SK-N-SH (cell line): ENCODE data around the gene IRF5. TPM values are rescaled to one million over a fixed set of nuclear protein-coding genes. Genes with fewer than 3 reads are reported as not detected.

Experiments
- CTCF ChIA-PET: fragments of 300-600, 350-600 bp; formaldehyde crosslinking; extraction: SDS; loops from one replicate; lab custom pipeline; 2021; lab: Yijun Ruan, JAX
- POLR2A ChIA-PET: fragments of 350-600 bp; sonication (Branson Sonifier 250); formaldehyde crosslinking; extraction: SDS; loops from one replicate; lab custom pipeline; 2020; ENCODE audit warnings: antibody characterized with exemption, inconsistent platforms; lab: Yijun Ruan, JAX
- DNase-seq: peaks from one replicate; pipeline ENCODE4 v3.0.0; 2012
- H2AFZ ChIP-seq: fragments of 200-600 bp; sonication (generic); 2 replicates; pipeline ENCODE4 v1.8.1; 2016; ENCODE audit warnings: antibody characterized with exemption, mild to moderate bottlenecking, low read depth
- H3F3A ChIP-seq: fragments of 200-600 bp; sonication (generic); replicated peaks from 2 replicates; pipeline ENCODE3; 2016; ENCODE audit warnings: antibody characterized with exemption, mild to moderate bottlenecking; ENCODE audit not compliant: insufficient read depth
- H3K27ac ChIP-seq, 2 experiments: fragments of 200-500 bp in 1 of 2; fragments of 200-600 bp in 1 of 2; sonication (Bioruptor generic) in 1 of 2; sonication (generic), shearing (Covaris generic) in 1 of 2; 2 replicates each; pipeline versions ENCODE4 v1.5.1 to v1.6.1; 2014 to 2016; ENCODE audit warnings: low read depth in 2 of 2, inconsistent platforms in 1 of 2, low read length in 1 of 2, mild to moderate bottlenecking in 1 of 2, mixed read lengths in 1 of 2
- H3K27me3 ChIP-seq: fragments of 200-600 bp; sonication (generic), shearing (Covaris generic); 2 replicates; pipeline ENCODE4 v1.6.1; 2016; ENCODE audit warnings: mixed run types; ENCODE audit not compliant: insufficient read depth
- H3K36me3 ChIP-seq, 2 experiments: fragments of 200-500 bp in 1 of 2; fragments of 200-600 bp in 1 of 2; sonication (Bioruptor generic) in 1 of 2; sonication (generic) in 1 of 2; replicated peaks in 1 of 2; 2 replicates each; pipeline versions ENCODE3 to v1.5.1; 2014 to 2016; ENCODE audit warnings: low read length in 1 of 2, mild to moderate bottlenecking in 1 of 2; ENCODE audit not compliant: insufficient read depth in 2 of 2, control insufficient read depth in 1 of 2
- H3K4me1 ChIP-seq, 2 experiments: fragments of 200-500 bp in 1 of 2; fragments of 200-600 bp in 1 of 2; sonication (Bioruptor generic) in 1 of 2; sonication (generic), shearing (Covaris generic) in 1 of 2; 2 replicates each; pipeline versions ENCODE4 v1.5.1 to v1.6.1; 2014 to 2016; ENCODE audit warnings: low read depth in 1 of 2, low read length in 1 of 2, mixed run types in 1 of 2; ENCODE audit not compliant: insufficient read depth in 2 of 2, control insufficient read depth in 1 of 2
- H3K4me2 ChIP-seq: fragments of 200-600 bp; sonication (generic), shearing (Covaris generic); 2 replicates; pipeline ENCODE4 v1.6.1; 2017; ENCODE audit warnings: mixed run types
- H3K4me3 ChIP-seq, 2 experiments: fragments of 200-500 bp in 1 of 2; fragments of 200-600 bp in 1 of 2; sonication (Bioruptor generic) in 1 of 2; sonication (generic), shearing (Covaris generic) in 1 of 2; 2 replicates each; pipeline versions ENCODE4 v1.5.1 to v1.8.1; 2014 to 2016; ENCODE audit warnings: low read depth in 2 of 2, inconsistent platforms in 1 of 2, low read length in 1 of 2, mild to moderate bottlenecking in 1 of 2, mixed read lengths in 1 of 2, moderate library complexity in 1 of 2
- H3K79me2 ChIP-seq: fragments of 200-600 bp; sonication (generic); 2 replicates; pipeline ENCODE4 v1.8.1; 2017; ENCODE audit warnings: mild to moderate bottlenecking; ENCODE audit not compliant: insufficient read depth
- H3K9ac ChIP-seq: fragments of 200-600 bp; sonication (generic); 2 replicates; pipeline ENCODE4 v1.6.1; 2017; ENCODE audit warnings: mixed run types
- H3K9me2 ChIP-seq: fragments of 200-600 bp; sonication (generic); 2 replicates; pipeline ENCODE4 v1.6.1; 2017; ENCODE audit warnings: mixed run types
- H3K9me3 ChIP-seq: fragments of 200-600 bp; sonication (generic); 2 replicates; pipeline ENCODE4 v1.6.1; 2017; ENCODE audit warnings: mixed run types, mild to moderate bottlenecking, moderate library complexity
- H4K20me1 ChIP-seq: fragments of 200-600 bp; sonication (generic); 2 replicates; pipeline ENCODE4 v1.6.1; 2017; ENCODE audit warnings: mild to moderate bottlenecking, mixed run types; ENCODE audit not compliant: insufficient read depth
- ELF1 ChIP-seq: IDR thresholded peaks from 2 replicates; pipeline ENCODE4 v1.4.0; 2012
- EZH2phosphoT487 ChIP-seq: fragments of 200-600 bp; sonication (generic); IDR thresholded peaks from 2 replicates; pipeline ENCODE4 v1.6.1; 2017; ENCODE audit warnings: low read depth, mixed run types, mild to moderate bottlenecking, antibody characterized with exemption, moderate library complexity, borderline replicate concordance
- GABPA ChIP-seq: IDR thresholded peaks from 2 replicates; pipeline ENCODE4 v1.4.0; 2012; ENCODE audit warnings: low read depth, mild to moderate bottlenecking
- JUND ChIP-seq: IDR thresholded peaks from 2 replicates; pipeline ENCODE4 v1.4.0; 2012
- MEF2A ChIP-seq: IDR thresholded peaks from 2 replicates; pipeline ENCODE4 v1.4.0; 2012; ENCODE audit warnings: low read depth, borderline replicate concordance
- MXI1 ChIP-seq: IDR thresholded peaks from 2 replicates; pipeline ENCODE4 v1.6.1; 2012; ENCODE audit warnings: mild to moderate bottlenecking, low read depth, low read length, improper control_type of control experiment
- NFIC ChIP-seq: IDR thresholded peaks from 2 replicates; pipeline ENCODE4 v1.4.0; 2012; ENCODE audit warnings: borderline replicate concordance
- NRF1 ChIP-seq: IDR thresholded peaks from 2 replicates; pipeline ENCODE4 v1.6.1; 2012; ENCODE audit warnings: low read depth, mild to moderate bottlenecking, low read length
- RCOR1 ChIP-seq: fragments of 150-350 bp; IDR thresholded peaks from 2 replicates; pipeline ENCODE4 v1.6.1; 2017; ENCODE audit warnings: antibody characterized with exemption, low read length
- RFX5 ChIP-seq: IDR thresholded peaks from 2 replicates; pipeline ENCODE4 v1.6.1; 2012; ENCODE audit warnings: mild to moderate bottlenecking, improper control_type of control experiment, low read length
- SMC3 ChIP-seq: IDR thresholded peaks from 2 replicates; pipeline ENCODE4 v1.6.1; 2012; ENCODE audit warnings: low read depth, low read length, improper control_type of control experiment
- TEAD4 ChIP-seq: IDR thresholded peaks from 2 replicates; pipeline ENCODE4 v1.4.0; 2012; ENCODE audit warnings: mild to moderate bottlenecking, borderline replicate concordance; ENCODE audit not compliant: insufficient read depth
- WGBS: methylation state at CpG from one replicate; pipeline ENCODE4 v1.1.6; 2017; ENCODE audit warnings: low lambda C conversion rate; 5-methylcytosine and 5-hydroxymethylcytosine counted together
- polyA plus RNA-seq, 3 experiments: library from polyadenylated mRNA; depleted of rRNA; stranded (reverse); fragments of >200 nt; gene quantifications; 2 replicates each; pipeline ENCODE4 v1.2.3, GENCODE V29; 2012
- TF ChIP-seq, protein P1 (sequence below): IDR thresholded peaks from 2 replicates; pipeline ENCODE4; 2012
- TF ChIP-seq, protein P2 (sequence below): fragments of 200-600 bp; sonication (generic); IDR thresholded peaks from 2 replicates; pipeline ENCODE4 v1.6.1; 2017; ENCODE audit warnings: antibody characterized with exemption, mild to moderate bottlenecking, moderate library complexity
- TF ChIP-seq, protein P3 (sequence below): IDR thresholded peaks from 2 replicates; pipeline ENCODE4 v1.4.0; 2012; ENCODE audit warnings: low read depth, borderline replicate concordance
- TF ChIP-seq, protein P4 (sequence below): fragments of 150-350 bp; IDR thresholded peaks from 2 replicates; pipeline ENCODE4 v1.6.1; 2016; ENCODE audit warnings: mild to moderate bottlenecking, low read depth, low read length

Gene IRF5, protein sequence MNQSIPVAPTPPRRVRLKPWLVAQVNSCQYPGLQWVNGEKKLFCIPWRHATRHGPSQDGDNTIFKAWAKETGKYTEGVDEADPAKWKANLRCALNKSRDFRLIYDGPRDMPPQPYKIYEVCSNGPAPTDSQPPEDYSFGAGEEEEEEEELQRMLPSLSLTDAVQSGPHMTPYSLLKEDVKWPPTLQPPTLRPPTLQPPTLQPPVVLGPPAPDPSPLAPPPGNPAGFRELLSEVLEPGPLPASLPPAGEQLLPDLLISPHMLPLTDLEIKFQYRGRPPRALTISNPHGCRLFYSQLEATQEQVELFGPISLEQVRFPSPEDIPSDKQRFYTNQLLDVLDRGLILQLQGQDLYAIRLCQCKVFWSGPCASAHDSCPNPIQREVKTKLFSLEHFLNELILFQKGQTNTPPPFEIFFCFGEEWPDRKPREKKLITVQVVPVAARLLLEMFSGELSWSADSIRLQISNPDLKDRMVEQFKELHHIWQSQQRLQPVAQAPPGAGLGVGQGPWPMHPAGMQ
- polyA plus RNA-seq (2012; rRNA removed): 0.62 and 1.0 TPM in 2 replicates
- 0.22 and 0.41 TPM in 2 replicates for polyA plus RNA-seq (2012; cell fraction: cytosol; rRNA removed)
- polyA plus RNA-seq (2012; cell fraction: nucleus; rRNA removed): 4.6 and 5.5 TPM in 2 replicates

DNA sequence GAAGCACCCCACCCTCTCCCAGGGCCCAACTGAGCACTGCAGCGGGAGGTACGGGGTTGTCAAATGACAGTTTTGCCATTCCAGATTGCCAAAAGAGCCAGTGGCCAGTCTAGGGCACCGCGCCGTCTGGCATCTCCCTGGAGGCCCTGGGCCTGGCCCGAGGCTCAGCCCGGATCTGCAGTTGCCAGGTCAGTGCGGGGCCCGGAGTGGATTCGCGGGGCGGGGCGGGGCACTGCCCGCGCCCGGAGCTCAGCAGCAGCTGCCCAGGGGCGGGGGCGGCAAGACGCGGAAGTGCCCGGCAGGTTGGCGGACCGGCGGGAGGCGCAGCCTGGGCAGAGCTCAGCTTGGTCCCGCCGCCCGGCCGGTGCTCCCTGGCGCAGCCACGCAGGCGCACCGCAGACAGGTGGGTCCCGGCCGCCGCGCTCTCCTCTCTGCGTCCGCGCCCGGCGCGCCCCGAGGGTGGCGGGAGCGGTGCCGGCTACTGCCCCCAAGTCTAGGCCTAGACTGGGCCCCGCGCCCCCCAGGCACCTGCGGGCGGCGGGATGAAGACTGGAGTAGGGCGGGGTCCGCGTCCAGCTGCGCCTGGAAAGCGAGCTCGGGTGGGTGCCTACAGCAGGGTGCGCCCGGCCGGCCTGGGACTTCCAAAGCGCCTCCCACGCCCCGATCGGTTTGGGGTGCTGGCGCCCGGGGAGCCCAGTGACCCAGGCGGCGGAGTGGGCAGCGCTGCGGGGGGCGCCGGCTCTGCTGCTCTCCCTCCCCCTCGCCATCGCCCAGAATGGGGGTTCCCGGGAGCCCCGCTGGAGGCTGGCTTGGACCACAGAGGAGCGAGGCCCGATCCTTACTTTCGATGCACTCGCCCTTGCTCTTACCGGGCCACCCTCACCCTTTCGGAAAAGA lies at the start of gene IRF5:
Gene IRF5 (plus strand): TSS at position 281 of the 897 bp plus-strand sequence. CDS start 4,155 bp downstream, outside the sequence.
- WGBS: 11% methylated on average over 20 of the region's 83 CpGs
- ChIA-PET POLR2A (interaction anchor here (0.5 to 1.3 kb wide), 4 partner anchors 10 to 281 kb away, joined by 3 to 7 read pairs (median 4); no protein-coding TSS in a partner anchor), CTCF (interaction anchor here (0.6 to 2.1 kb wide), 6 partner anchors 10 to 848 kb away, joined by 3 to 5 read pairs (median 3); no protein-coding TSS in a partner anchor)
- peaks cover 3% of the 10 kb centered on the region for H3F3A ChIP-seq
- no peaks in the 10 kb centered on the region for H3K79me2 ChIP-seq
- TF ChIP-seq RCOR1 (no peak), ELF1 (peak; percentile 63), NFIC (no peak), MXI1 (no peak), GABPA (no peak), NRF1 (peak; percentile 61), JUND (no peak), MEF2A (no peak), TEAD4 (no peak), RFX5 (no peak), SMC3 (no peak), EZH2phosphoT487 (no peak)
- TF ChIP-seq, protein P1, sequence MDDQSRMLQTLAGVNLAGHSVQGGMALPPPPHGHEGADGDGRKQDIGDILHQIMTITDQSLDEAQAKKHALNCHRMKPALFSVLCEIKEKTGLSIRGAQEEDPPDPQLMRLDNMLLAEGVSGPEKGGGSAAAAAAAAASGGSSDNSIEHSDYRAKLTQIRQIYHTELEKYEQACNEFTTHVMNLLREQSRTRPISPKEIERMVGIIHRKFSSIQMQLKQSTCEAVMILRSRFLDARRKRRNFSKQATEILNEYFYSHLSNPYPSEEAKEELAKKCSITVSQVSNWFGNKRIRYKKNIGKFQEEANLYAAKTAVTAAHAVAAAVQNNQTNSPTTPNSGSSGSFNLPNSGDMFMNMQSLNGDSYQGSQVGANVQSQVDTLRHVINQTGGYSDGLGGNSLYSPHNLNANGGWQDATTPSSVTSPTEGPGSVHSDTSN: no peak
- TF ChIP-seq, protein P2, sequence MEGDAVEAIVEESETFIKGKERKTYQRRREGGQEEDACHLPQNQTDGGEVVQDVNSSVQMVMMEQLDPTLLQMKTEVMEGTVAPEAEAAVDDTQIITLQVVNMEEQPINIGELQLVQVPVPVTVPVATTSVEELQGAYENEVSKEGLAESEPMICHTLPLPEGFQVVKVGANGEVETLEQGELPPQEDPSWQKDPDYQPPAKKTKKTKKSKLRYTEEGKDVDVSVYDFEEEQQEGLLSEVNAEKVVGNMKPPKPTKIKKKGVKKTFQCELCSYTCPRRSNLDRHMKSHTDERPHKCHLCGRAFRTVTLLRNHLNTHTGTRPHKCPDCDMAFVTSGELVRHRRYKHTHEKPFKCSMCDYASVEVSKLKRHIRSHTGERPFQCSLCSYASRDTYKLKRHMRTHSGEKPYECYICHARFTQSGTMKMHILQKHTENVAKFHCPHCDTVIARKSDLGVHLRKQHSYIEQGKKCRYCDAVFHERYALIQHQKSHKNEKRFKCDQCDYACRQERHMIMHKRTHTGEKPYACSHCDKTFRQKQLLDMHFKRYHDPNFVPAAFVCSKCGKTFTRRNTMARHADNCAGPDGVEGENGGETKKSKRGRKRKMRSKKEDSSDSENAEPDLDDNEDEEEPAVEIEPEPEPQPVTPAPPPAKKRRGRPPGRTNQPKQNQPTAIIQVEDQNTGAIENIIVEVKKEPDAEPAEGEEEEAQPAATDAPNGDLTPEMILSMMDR: no peak
- TF ChIP-seq, protein P3, sequence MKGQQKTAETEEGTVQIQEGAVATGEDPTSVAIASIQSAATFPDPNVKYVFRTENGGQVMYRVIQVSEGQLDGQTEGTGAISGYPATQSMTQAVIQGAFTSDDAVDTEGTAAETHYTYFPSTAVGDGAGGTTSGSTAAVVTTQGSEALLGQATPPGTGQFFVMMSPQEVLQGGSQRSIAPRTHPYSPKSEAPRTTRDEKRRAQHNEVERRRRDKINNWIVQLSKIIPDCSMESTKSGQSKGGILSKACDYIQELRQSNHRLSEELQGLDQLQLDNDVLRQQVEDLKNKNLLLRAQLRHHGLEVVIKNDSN: no peak
- TF ChIP-seq, protein P4, sequence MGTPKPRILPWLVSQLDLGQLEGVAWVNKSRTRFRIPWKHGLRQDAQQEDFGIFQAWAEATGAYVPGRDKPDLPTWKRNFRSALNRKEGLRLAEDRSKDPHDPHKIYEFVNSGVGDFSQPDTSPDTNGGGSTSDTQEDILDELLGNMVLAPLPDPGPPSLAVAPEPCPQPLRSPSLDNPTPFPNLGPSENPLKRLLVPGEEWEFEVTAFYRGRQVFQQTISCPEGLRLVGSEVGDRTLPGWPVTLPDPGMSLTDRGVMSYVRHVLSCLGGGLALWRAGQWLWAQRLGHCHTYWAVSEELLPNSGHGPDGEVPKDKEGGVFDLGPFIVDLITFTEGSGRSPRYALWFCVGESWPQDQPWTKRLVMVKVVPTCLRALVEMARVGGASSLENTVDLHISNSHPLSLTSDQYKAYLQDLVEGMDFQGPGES: no peak
- H3K4me3 ChIP-seq: peak within 1 kb of the TSS; percentile 60 to 68
- no peaks in the 10 kb centered on the region for H3K36me3 ChIP-seq
- H3K9ac ChIP-seq: peak within 1 kb of the TSS; percentile 10
- peak within 1 kb of the TSS; percentile 96 for H3K4me2 ChIP-seq
- peaks cover 41% of the 10 kb centered on the region for H3K27me3 ChIP-seq
- H4K20me1 ChIP-seq: no peaks in the 10 kb centered on the region
- H3K4me1 ChIP-seq: peaks cover 3 to 11% of the 10 kb centered on the region in 2 experiments; a peak in 1 of 4 replicates
- peak; percentile 85 for DNase-seq
- no peaks in the 10 kb centered on the region for H3K9me2 ChIP-seq
- no peaks in the 10 kb centered on the region for H3K9me3 ChIP-seq
- no peak within 1 kb of the TSS for H3K27ac ChIP-seq
- peak within 1 kb of the TSS; percentile 79 for H2AFZ ChIP-seq
